Heart right ventricle (tissue), 16 donors: ENCODE results near the gene PPT2. TPM values are rescaled to one million over a fixed set of nuclear protein-coding genes. Genes with fewer than 3 reads are reported as not detected.
"Not testable (repeated sequence)": the region's sequence is repeated elsewhere in the genome, so short reads cannot be mapped to it uniquely, and the experiment has no call there.

Source experiments
- ATAC-seq, 8 donors: fragments of 200-7000 bp; cut with Tn5 transposase; one replicate each; pipeline ENCODE4 v1.9.1; 2020; ENCODE audit warnings: mild to moderate bottlenecking in 8 of 8, moderate library complexity in 8 of 8, moderate number of reproducible peaks in 1 of 8
- DNase-seq, 2 donors: peaks; one replicate each; pipeline ENCODE4 v3.0.0-alpha.2; 2020
- H3K27ac ChIP-seq, 10 donors: fragments of 200-600 bp; sonication (generic) in 2 of 10; one replicate each; pipeline versions ENCODE4 v1.5.0 to v1.8.0; 2020 to 2022; ENCODE audit warnings: mild to moderate bottlenecking in 3 of 10
- H3K27me3 ChIP-seq, 7 donors: fragments of 200-600 bp; one replicate each; pipeline ENCODE4 v1.8.0; 2021 to 2022; ENCODE audit warnings: mild to moderate bottlenecking in 2 of 7
- H3K36me3 ChIP-seq, 9 donors: fragments of 200-600 bp; sonication (generic) in 1 of 9; one replicate each; pipeline versions ENCODE4 v1.5.0 to v1.8.0; 2020 to 2022; ENCODE audit warnings: mild to moderate bottlenecking in 2 of 9
- H3K4me1 ChIP-seq, 9 donors: fragments of 200-600 bp; sonication (generic) in 1 of 9; one replicate each; pipeline versions ENCODE4 v1.5.0 to v1.8.0; 2020 to 2022; ENCODE audit warnings: mild to moderate bottlenecking in 4 of 9
- H3K4me3 ChIP-seq, 10 donors: fragments of 200-600 bp; sonication (generic) in 2 of 10; one replicate each; pipeline versions ENCODE4 v1.5.0 to v1.8.0; 2020 to 2022; ENCODE audit warnings: mild to moderate bottlenecking in 7 of 10, moderate library complexity in 2 of 10
- H3K9me3 ChIP-seq, 11 donors: fragments of 200-600 bp in 10 of 11; sonication (generic) in 2 of 11; one replicate each; pipeline versions ENCODE4 v1.5.0 to v1.8.0; 2013 to 2022; ENCODE audit warnings: mild to moderate bottlenecking in 2 of 11, control low read depth in 1 of 11, moderate library complexity in 1 of 11
- CTCF ChIP-seq, 9 donors: fragments of 200-600 bp; sonication (generic) in 2 of 9; IDR thresholded peaks; one replicate each; pipeline versions ENCODE4 v1.5.0 to v1.8.0; 2021 to 2022; ENCODE audit warnings: antibody characterized with exemption in 9 of 9, mild to moderate bottlenecking in 5 of 9, moderate library complexity in 1 of 9
- WGBS, 2 donors: extraction: QIAGEN DNeasy Blood & Tissue Kit; methylation state at CpG; one replicate each; pipeline ENCODE4 v1.1.7; 2013; ENCODE audit warnings: inconsistent platforms in 1 of 2; 5-methylcytosine and 5-hydroxymethylcytosine counted together
- intact Hi-C, 10 donors: fragments of 100-400 bp; cut with DNase I; formaldehyde crosslinking; loops; one replicate each; pipeline versions ENCODE4 v1.11.1 to v1.14.2; 2022
- polyA plus RNA-seq, 2 donors: library from polyadenylated mRNA; stranded (reverse); fragments of 200-250 nt; gene quantifications; one replicate each; pipeline ENCODE4 v1.2.3, GENCODE V29; 2013
- total RNA-seq, 10 donors: library from RNA; stranded (reverse); fragmentation: NEBNext Ultra II Directional in 3 of 10; extraction: Animal tissue kit (Norgen Biotek cat#: 25700) in 3 of 10; gene quantifications; one replicate each; pipeline versions ENCODE4 v1.2.1 to v1.2.4, GENCODE V29; 2021 to 2023
- donor health status: Arrhythmogenic right ventricular cardiomyopathy.
- donor health status: ischemic (EF 13 %, LVEDD 7.1; RV severe dilation, severe dysfunction).
- donor health status: healthy with polysubstance abuse.
- donor health status: DM: no; HTN: yes; CAD: no.
- donor health status: DM: no; HTN: no; CAD: no.
- donor health status: ischemic (EF 25% LVEDD 6.9; RV normal size, moderate dysfunction).
- donor health status: ischemic (EF 25% LVEDD 5.7; RV mildly dilated, moderate dysfunction).
- donor health status: healthy.
- donor health status: DM: yes; HTN: yes; CAD: no.
- donor health status: Ischemic cardiomyopathy.
- donor health status: ischemic (EF 35%, LVEDD 5.7; RV mildly dilated, moderate dysfunction).
- donor health status: nonischemic (EF 11% LVEDD 7.7; RV severe dilation, severe dysfunction).
- donor health status: DM: yes; HTN: yes; CAD: no.
- donor health status: PGD.
- donor health status: ischemic (EF 29% LVEDD 5.4; RV normal size, mild dysfunction).
- donor health status: nonischemic (EF 23%, LVEDD 6.1; RV moderate dilation, normal function).

The PPT2 gene
- total and polyA plus RNA-seq, 12 donors, result 16.8 to 31.8 (median 22.2) TPM

- DNase-seq, result no peak
- no peaks in the 10 kb centered on the region for H3K27me3 ChIP-seq
- peaks cover 11 to 84% (median 71%) of the 10 kb centered on the region in 9 donors for H3K4me1 ChIP-seq
- TF ChIP-seq CTCF (IDR thresholded peaks at IDR 0.05), result no peak
- ATAC-seq, result no peak
- WGBS, 2 donors, result 81 to 85% methylated on average over 8 of the region's 8 CpGs
- H3K9me3 ChIP-seq, result no peaks in the 10 kb centered on the region
- intact Hi-C loops, result loop anchor here in 2 of 10 donors (5.0 kb wide), 1 partner anchor 64 kb away; the partner anchor contains the start of gene ATF6B (in 2 of the 2)
- peak overlapping the region; percentile 71 to 99 (median 98) for H3K27ac ChIP-seq
- H3K36me3 ChIP-seq, result peaks cover 0 to 36% (median 15%) of the 10 kb centered on the region in 9 donors
- peak overlapping the region in 9 of 10 donors; percentile 75 to 85 (median 80) for H3K4me3 ChIP-seq
Measured at GRCh38 chr6:32190911-32191677, 37.2 kb downstream of the PPT2 start.

GRCh38 chr6:32191696-32192607 is 38.0 kb downstream of the PPT2 start:
- DNase-seq (no peak), ATAC-seq (no peak)
- WGBS, 2 donors, result 71 to 74% methylated on average over 15 of the region's 15 CpGs
- H3K36me3 ChIP-seq, result peaks cover 0 to 30% (median 12%) of the 10 kb centered on the region in 9 donors
- H3K9me3 ChIP-seq, result no peaks in the 10 kb centered on the region
- H3K27ac ChIP-seq, result peak overlapping the region; percentile 50 to 99 (median 98)
- no peaks in the 10 kb centered on the region for H3K27me3 ChIP-seq
- intact Hi-C loops, result loop anchor here in 2 of 10 donors (5.0 kb wide), 1 partner anchor 65 kb away; the partner anchor contains the start of gene ATF6B (in 2 of the 2)
- TF ChIP-seq CTCF (IDR thresholded peaks at IDR 0.05), result no peak
- peak overlapping the region in 8 of 10 donors; percentile 14 to 82 (median 58) for H3K4me3 ChIP-seq
- H3K4me1 ChIP-seq, result peaks cover 13 to 81% (median 67%) of the 10 kb centered on the region in 9 donors

GRCh38 chr6:32192608-32193039 is 38.7 kb downstream of the PPT2 start, which contains the start of gene GPSM3:
TSS of gene GPSM3 (minus strand) at chr6:32192643. CDS start at chr6:32192513, 130 bp downstream.
- ATAC-seq (no peak), DNase-seq (peak; percentile 65 to 71)
- Histone ChIP-seq H3K4me3 (peak within 1 kb of the TSS in 8 of 10 donors; percentile 14 to 82 (median 58)), H3K27me3 (no peaks in the 10 kb centered on the region), H3K27ac (peak within 1 kb of the TSS; percentile 50 to 99 (median 98)), H3K4me1 (peaks cover 17 to 81% (median 68%) of the 10 kb centered on the region in 9 donors), H3K9me3 (no peaks in the 10 kb centered on the region), H3K36me3 (peaks cover 0 to 30% (median 5%) of the 10 kb centered on the region in 9 donors)
- intact Hi-C loops, result loop anchor here in 2 of 10 donors (5.0 kb wide), 1 partner anchor 65 kb away; the partner anchor contains the start of gene ATF6B (in 2 of the 2)
- WGBS, 2 donors, result 38 to 40% methylated on average over 3 to 5 of the region's 5 CpGs
- TF ChIP-seq CTCF (IDR thresholded peaks at IDR 0.05), result no peak

GRCh38 chr6:32193096-32193495 is 39.2 kb downstream of the PPT2 start:
- peaks cover 17 to 80% (median 65%) of the 10 kb centered on the region in 9 donors for H3K4me1 ChIP-seq
- intact Hi-C loops, result loop anchor here in 2 of 10 donors (5.0 kb wide), 1 partner anchor 66 kb away; the partner anchor contains the start of gene ATF6B (in 2 of the 2)
- 82 to 84% methylated on average over 13 of the region's 13 CpGs for WGBS, 2 donors
- not testable (repeated sequence) for H3K9me3 ChIP-seq, DNase-seq, H3K27me3 ChIP-seq, ATAC-seq
- H3K27ac ChIP-seq, result peak overlapping the region in 9 of 10 donors; percentile 11 to 99 (median 99)
- H3K36me3 ChIP-seq, result peaks cover 0 to 27% (median under 1%) of the 10 kb centered on the region in 9 donors
- peak overlapping the region in 6 of 10 donors; percentile 34 to 82 (median 78) for H3K4me3 ChIP-seq
